Activated CD4-positive, alpha-beta T cell treated with anti-CD3 and anti-CD28 coated beads, Interleukin-2, Interleukin-4, amounts not matched to agents 100 ng/mL and 50 ng/mL, durations not matched to agents 16 hours and 8 hours (primary cell): Measurements from ENCODE around the gene FAM3A.
"Not testable (repeated sequence)": the region's sequence is repeated elsewhere in the genome, so short reads cannot be mapped to it uniquely, and the experiment has no call there.

Source experiments
- DNase-seq: peaks from one replicate; pipeline ENCODE4 v3.0.0-alpha.2; 2020; ENCODE audit warnings: low spot score

Gene FAM3A

GRCh38 chrX:154502989-154503388, 13.0 kb downstream of the FAM3A start:
- no peak for DNase-seq

- DNase-seq = no peak
Observed at GRCh38 chrX:154502098-154502497, 13.9 kb downstream of the FAM3A start.

GRCh38 chrX:154501423-154501822, 14.6 kb downstream of the FAM3A start:
- DNase-seq = not testable (repeated sequence)

- not testable (repeated sequence) for DNase-seq
Observed at GRCh38 chrX:154496591-154497137, 19.4 kb downstream of the FAM3A start.

DNA sequence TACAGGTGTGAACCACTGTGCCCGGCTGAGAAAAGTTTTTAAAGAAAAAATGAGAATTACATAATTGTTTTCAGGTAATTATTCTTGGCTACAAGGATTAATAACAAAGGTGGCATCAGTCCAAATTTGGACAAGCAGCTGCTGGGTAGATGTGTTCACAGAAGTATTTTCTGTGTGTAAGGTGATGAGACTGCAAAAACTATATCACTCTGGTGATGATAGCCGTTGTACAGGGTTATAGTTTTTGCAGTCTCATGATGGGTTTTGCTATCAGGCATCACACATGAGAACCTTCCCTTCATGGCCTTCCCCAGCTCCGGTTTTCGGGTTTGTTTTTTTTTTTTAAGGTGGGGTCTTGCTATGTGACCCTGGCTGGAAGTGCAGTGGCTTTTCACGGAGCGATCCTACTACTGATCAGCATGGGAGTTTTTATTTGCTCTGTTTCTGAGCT, 20.5 kb downstream of the FAM3A start:
- DNase-seq = no peak

GRCh38 chrX:154494715-154495114, 21.3 kb downstream of the FAM3A start:
- DNase-seq = no peak

DNA sequence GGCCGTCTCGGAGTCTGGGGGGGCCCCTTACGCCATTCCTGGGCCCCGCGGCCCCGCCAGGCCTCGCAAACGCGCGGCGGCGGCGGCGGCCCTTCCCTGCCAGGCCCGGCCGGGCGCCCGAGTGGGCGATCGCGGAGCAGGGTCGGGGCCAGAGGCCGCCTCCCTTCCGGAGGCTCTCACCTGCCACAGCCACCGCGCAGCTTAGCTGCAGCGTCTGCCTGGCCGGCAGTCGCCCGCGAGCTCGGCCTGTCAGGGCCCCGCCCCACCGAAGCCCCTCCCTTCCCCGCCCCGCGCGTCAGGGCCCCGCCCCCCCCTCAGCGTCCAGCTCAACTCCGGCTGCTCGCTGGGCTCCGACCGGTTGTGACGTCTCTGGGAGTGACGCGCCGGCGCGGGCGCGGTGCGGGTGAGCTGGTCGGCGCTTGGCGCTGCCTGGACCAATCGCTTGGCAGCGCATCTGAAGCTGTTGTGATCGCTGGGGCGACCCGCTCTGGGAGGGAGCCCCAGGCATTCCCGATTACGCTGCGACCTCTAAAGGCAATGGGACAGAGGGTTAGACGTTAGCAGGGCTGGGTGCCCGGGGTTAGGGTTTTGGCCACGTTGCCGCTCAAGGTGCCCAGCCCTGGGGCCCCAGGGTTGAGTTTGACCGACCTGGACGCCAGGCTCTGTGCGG, 25.5 kb downstream of the FAM3A start, which contains the start of gene SLC10A3:
Gene SLC10A3 (minus strand): TSS at position 216 of the 670 bp plus-strand sequence. CDS start 1,689 bp downstream, outside the sequence.
- peak; percentile 93 for DNase-seq

- DNase-seq = peak; percentile 27
Observed at GRCh38 chrX:154490021-154490413, 26.0 kb downstream of the FAM3A start.

GRCh38 chrX:154489182-154489581, 26.9 kb downstream of the FAM3A start:
- DNase-seq = no peak

DNA sequence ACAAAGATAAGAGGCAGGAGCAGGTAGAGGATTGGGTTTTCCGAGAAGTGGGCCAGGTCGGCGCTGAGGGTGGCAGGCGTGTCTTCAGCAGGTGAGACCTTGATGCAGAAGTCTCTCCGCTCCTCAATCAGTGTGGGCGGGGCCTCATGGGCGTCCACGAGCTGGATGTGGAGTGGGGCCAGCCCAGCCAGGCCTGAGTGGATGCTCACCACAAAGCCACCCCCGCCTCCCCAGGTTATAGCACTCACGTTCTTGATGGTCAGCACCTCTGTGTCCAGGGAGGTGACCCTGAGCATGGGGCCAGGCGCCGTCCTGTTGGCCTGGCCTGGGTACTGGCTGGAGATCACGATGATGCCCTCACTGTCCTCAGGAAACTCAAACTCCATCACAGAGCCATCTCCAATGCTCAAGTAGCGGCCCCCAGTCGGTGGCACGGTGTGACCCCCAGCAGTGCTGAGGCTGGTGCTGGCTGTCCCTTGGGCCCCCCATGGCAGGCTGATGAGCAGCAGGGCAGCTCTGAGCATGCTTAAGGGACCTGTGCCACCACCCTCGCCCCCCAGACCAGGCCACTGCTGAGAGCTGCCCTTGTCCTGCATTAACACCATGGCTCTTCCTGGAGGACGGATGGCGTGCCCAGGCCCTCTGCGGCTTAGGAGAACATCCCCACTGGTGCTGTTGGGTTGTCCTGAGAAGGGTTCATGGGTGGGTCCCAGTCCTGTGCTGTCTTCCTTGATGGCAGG, 27.5 kb downstream of the FAM3A start:
- DNase-seq = no peak

DNA sequence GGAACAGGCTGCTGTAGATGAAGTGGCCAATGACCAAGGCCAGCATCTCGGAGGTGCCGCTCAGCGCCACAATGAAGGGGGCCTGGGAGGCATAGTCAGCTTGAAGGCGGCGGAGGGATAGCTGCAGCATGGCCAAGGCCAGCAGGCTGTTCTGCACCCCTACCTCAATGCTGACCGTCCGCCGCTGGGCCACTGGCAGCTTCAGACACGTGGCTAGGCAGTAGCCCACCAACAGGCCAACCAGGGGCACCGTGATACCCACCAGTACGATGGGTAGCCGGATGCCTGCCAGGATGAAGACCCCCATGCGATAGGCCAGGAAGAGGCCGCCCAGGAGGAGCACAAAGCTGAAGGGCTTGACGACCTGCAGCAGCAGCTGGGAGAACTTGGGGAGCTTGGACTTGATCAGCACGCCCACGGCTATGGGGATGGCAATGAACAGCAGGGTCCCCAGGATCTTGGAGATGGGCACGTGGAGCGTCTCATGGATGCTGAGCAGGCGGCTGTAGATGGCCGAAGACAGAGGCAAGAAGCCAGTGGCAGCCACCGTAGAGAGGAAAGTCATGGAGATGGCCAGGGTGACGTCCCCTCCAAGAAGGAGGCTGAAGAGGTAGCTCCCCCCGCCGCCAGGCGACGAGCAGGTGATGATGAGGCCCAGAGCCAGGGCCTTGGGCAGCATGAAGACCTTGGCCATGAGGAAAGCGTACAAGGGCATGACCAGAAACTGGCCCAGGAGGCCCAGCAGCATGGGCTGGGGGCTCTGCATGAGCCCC, 28.3 kb downstream of the FAM3A start:
- no peak for DNase-seq

DNA sequence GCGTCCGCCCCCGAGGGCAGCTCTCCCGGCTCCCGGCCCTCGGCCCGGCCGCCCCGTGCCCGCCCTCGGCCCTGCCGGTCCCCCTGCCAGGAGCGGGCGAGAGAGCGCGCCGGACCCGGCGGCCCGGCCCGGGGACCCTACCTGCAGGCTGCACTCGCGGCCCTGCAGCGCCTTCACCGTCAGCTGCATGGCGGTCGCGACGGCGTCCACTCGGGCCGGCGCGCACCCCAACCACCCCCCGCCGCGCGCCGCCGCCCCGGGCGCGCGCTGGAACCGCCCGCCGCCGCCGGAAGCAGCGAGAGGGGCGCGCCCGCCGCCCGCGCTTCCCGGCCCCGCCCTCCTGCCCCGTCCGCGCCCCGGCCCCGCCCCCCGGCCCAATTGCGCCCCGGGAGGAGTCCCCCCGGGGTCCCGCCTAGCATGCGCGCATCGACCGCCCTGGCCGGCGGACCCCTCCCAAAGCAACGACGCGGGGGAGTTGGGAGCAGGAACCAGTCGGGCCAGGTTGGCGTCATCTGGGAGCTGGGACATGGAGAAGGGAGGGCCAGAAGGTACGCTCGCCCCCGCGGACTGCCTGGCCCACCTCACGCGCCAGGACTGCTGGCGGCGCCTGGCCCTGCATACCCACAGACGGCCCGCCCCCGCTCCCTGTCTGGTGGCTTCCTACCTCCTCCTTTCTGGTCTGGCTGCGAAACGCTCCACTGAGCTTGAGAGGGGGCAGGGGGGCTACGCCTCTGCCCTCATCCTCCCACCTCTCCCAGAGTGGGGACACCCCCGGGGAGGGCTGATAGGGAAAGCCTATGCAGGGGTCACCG, 29.4 kb downstream of the FAM3A start, which contains the start of gene UBL4A:
Gene UBL4A (minus strand): TSS at position 220 of the 812 bp plus-strand sequence. CDS start 31 bp downstream, at position 189.
- DNase-seq = peak; percentile 47

GRCh38 chrX:154486052-154486395, 30.0 kb downstream of the FAM3A start:
- DNase-seq = peak; percentile 9

DNA sequence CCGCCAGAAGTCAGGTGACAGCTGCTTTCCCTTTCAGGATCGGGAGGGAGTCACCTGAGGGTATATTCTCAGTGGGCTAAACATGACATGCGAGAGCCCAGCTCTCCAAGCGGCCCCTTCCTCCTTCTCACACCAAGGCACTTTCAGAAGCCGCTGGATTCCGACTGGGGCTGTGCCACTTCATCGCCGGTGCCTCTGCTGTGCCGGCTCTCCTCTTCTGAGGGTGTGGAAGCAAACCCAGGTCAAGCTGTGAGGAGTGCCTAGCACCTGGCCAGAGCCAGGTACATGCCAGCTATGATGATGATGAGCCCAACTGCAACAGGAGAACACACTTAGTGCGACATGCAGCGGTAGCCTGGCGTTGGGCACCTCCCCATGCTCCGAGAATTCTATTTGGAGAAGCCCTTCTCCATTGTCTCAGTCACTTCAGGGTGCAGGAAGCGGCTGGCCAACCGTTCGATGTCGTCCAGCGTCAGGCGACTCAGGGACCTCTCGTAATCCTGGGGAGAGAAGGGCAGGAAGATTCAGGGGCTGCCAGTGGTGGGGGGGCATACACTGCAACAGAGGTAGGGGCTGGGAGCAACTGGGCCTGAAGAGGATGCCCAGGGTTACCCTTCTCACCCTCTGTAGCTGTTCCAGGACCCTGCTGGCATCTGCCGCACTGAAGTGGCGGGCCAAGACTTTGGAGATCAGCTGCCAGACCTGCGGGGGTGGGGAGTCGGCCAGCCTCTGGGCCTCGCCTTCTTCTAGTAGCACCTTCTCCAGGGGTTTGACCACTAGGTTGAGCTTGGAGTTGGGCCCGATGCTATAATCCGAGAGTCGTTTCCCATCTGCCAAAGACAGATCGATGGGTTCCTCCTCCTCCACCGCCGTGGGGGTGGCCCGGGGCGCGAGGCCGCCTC, 30.6 kb downstream of the FAM3A start:
- DNase-seq = no peak

DNA sequence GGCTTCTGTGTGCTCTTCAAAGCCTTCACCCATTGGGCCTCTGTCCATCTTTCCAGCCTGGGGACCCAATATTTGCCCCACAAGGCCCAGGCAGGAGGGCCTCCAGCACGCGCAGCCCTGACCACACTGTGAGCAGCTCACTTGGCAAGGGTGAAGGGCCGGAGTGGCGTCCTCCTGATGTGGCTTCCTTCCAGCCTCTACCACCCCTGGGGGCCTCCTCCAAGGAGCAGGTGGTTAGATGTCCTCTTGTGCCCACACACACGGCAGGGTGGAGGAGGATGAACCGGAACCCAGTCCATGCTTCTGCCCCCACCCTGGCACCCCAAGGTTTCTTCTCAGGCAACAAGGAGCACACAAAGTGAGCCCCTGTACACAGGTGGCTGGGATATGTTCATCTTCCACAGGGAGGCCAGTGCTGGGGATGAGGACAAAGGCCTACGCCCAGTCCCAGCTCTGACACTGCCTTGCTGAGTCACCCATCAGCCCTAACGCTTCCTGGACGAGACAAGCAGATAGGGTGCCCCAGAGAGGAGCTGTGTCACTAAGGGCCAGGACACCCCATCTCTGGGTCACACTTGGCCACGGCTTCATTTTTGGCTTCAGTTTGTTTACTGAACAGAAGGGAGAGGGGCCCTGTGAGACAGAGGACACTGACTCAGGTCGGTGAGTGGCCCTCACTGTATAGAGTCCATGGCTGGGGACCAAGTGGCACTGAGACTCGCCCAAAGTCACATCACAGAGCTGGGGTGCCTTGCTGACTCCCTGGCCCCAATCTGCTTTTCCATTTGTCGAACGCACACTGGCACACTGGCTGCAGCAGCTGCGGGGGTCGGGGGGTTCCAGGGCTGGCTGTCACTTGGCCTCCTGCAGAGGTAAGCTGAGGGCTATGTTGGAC, 31.5 kb downstream of the FAM3A start:
- DNase-seq = no peak

DNA sequence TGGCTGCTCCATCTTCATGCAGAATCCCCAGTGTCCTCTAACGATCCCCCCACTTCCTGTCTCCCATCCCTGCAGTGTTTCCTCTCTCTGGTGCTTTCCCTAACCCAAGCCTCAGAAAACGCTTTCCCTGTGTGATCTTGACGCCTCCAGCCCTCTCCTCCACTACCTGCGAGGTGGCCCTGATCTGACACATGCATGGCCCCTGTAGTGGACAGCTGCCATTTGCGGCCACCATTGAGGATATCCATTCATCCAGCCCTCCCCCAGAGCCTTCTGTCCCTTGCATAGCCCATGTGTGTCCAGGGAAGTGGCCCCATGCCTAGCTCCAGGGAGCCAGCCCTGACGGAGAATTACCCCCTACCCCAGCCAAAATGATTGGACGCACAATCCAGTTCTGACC, 32.7 kb downstream of the FAM3A start:
- DNase-seq = no peak

- no peak for DNase-seq
Observed at GRCh38 chrX:154482786-154483185, 33.2 kb downstream of the FAM3A start.

- no peak for DNase-seq
Observed at GRCh38 chrX:154481911-154482601, 34.0 kb downstream of the FAM3A start.

GRCh38 chrX:154481195-154481594, 34.8 kb downstream of the FAM3A start:
- no peak for DNase-seq
